ENCODE measurements around the gene PAWR. TPM values are rescaled to one million over a fixed set of nuclear protein-coding genes. Genes with fewer than 3 reads are reported as not detected.
A peak's percentile ranks its signal among the peaks of the same experiment; 100 is the strongest.
"Not testable (repeated sequence)": the region's sequence is repeated elsewhere in the genome, so short reads cannot be mapped to it uniquely, and the experiment has no call there.

The PAWR gene
- total RNA-seq, 1 experiment from 2014 or later, result 55.3 TPM

DNA sequence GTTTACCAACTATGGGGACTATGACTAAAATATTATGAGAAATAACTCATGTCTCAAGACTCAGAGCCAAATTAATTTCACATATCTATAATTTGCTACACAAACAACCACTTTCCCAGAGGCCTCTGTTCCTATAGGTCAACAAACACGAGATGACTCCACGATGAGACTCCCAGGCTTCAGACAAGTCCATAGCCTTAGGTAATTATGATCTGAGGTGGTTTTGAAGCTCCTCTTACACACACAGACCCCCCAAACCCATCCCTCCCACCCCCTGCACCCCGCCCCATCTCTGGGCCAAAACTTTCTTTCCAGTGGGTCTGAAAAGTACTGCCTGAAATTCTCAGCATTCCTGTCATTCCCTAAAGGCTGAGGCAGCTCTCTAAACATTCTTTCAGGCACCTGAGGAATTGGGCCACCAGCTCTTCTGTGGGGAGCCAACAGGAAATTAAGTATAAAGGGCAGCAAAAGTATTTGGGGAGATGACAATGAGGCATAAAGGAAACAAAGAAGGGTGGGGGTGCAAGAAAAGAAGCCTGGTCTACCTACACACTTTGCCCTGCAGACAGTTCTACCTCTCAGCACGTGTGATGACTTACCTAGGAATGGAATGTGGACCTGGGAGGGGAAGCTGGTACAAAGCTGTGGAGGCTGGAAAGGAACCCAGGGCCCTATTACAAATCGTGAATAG lies 143.6 kb downstream of the PAWR start:
- no peak overlapping the region for H3K4me3 ChIP-seq (ENCODE audit: low read depth, low read length, poor library complexity, severe bottlenecking)
- no peaks in the 10 kb centered on the region for H3K4me1 ChIP-seq (ENCODE audit: insufficient read depth, low read length, poor library complexity, severe bottlenecking)
- CTCF ChIA-PET, result interaction anchor here (0.5 kb wide), 1 partner anchor 22 kb away, joined by 3 read pairs; no protein-coding TSS in a partner anchor
- H3K36me3 ChIP-seq (ENCODE audit: insufficient read depth, low read length, poor library complexity, severe bottlenecking), result no peaks in the 10 kb centered on the region
- BruUV-seq (replicated peaks), result no TSS peak
- intact Hi-C loops (cut with micrococcal nuclease; ENCODE audit: unreplicated experiment), result no loop called here
- DNase-seq (ENCODE audit: low spot score), result peak; percentile 9
- H3K27ac ChIP-seq (ENCODE audit: low read depth, low read length, poor library complexity, severe bottlenecking), result no peak overlapping the region
- POLR2A ChIA-PET (ENCODE audit: low non-redundant PET), result no interaction called here
- no peak for TF ChIP-seq EZH2 (IDR thresholded peaks at IDR 0.05; ENCODE audit: borderline replicate concordance, low read depth, low read length, poor library complexity, severe bottlenecking)
- TF ChIP-seq, protein P1, sequence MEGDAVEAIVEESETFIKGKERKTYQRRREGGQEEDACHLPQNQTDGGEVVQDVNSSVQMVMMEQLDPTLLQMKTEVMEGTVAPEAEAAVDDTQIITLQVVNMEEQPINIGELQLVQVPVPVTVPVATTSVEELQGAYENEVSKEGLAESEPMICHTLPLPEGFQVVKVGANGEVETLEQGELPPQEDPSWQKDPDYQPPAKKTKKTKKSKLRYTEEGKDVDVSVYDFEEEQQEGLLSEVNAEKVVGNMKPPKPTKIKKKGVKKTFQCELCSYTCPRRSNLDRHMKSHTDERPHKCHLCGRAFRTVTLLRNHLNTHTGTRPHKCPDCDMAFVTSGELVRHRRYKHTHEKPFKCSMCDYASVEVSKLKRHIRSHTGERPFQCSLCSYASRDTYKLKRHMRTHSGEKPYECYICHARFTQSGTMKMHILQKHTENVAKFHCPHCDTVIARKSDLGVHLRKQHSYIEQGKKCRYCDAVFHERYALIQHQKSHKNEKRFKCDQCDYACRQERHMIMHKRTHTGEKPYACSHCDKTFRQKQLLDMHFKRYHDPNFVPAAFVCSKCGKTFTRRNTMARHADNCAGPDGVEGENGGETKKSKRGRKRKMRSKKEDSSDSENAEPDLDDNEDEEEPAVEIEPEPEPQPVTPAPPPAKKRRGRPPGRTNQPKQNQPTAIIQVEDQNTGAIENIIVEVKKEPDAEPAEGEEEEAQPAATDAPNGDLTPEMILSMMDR (conservative IDR thresholded peaks at IDR 0.05; ENCODE audit: low read depth, low read length), result no peak
- H3K27me3 ChIP-seq (replicated peaks; ENCODE audit: insufficient read depth, low read depth, low read length, poor library complexity), result no peaks in the 10 kb centered on the region
- no peaks in the 10 kb centered on the region for H3K9me3 ChIP-seq (ENCODE audit: low read depth, low read length, poor library complexity, severe bottlenecking)

DNA sequence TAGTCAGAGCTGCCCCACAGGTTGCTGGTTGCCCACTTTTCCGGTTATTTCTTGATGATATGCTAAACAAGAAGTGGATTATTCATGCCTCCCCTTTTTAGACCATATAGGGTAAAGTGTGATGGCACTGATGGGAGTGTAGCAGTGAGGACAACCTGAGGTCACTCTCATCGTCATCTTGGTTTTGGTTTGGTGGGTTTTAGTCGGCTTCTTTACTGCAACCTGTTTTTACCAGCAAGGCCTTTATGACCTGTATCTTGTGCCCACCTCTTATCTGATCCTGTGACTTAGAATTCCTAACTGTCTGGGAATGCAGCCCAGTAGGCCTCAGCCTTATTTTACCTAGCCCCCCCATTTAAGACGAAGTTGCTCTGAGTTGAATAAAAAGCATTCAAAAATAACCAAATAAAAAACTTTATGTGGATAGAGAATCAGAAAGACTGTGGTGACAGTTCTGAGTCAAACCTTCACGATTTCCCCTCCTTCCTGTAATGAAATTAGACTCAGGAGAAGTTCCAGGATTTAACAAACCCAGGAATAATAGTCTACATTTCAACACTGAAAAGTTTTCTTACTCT lies 144.2 kb downstream of the PAWR start:
- POLR2A ChIA-PET (ENCODE audit: low non-redundant PET), result no interaction called here
- no TSS peak for BruUV-seq (replicated peaks)
- CTCF ChIA-PET, result no interaction called here
- H3K4me3 ChIP-seq (ENCODE audit: low read depth, low read length, poor library complexity, severe bottlenecking), result no peak overlapping the region
- no peak for DNase-seq (ENCODE audit: low spot score)
- H3K27ac ChIP-seq (ENCODE audit: low read depth, low read length, poor library complexity, severe bottlenecking), result no peak overlapping the region
- no peaks in the 10 kb centered on the region for H3K36me3 ChIP-seq (ENCODE audit: insufficient read depth, low read length, poor library complexity, severe bottlenecking)
- H3K9me3 ChIP-seq (ENCODE audit: low read depth, low read length, poor library complexity, severe bottlenecking), result no peaks in the 10 kb centered on the region
- intact Hi-C loops (cut with micrococcal nuclease; ENCODE audit: unreplicated experiment), result no loop called here
- H3K27me3 ChIP-seq (replicated peaks; ENCODE audit: insufficient read depth, low read depth, low read length, poor library complexity), result no peaks in the 10 kb centered on the region
- H3K4me1 ChIP-seq (ENCODE audit: insufficient read depth, low read length, poor library complexity, severe bottlenecking), result no peaks in the 10 kb centered on the region
- TF ChIP-seq EZH2 (IDR thresholded peaks at IDR 0.05; ENCODE audit: borderline replicate concordance, low read depth, low read length, poor library complexity, severe bottlenecking), result no peak
- TF ChIP-seq, protein P1 (conservative IDR thresholded peaks at IDR 0.05; ENCODE audit: low read depth, low read length), result no peak

DNA sequence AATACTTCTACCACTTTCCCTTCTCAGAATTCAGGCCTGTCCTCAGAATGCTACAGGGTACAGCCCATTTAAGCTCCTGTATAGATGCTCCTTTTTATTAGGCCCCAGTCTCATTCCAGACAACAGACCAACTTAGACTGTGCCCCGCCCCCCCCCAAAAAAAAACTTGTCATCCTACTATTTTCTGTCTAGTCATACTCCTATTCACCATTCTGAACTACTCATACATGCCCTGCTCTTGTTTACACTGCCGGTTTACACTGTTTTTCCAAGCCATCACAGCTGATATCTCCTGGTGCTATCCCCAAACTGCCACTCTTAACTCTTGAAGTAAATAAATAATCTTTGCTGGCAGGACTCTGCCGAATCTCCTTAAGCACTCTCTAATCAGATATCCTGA lies 146.3 kb downstream of the PAWR start:
- H3K4me3 ChIP-seq (ENCODE audit: low read depth, low read length, poor library complexity, severe bottlenecking); H3K4me1 ChIP-seq (ENCODE audit: insufficient read depth, low read length, poor library complexity, severe bottlenecking); CTCF ChIA-PET; BruUV-seq (replicated peaks); H3K36me3 ChIP-seq (ENCODE audit: insufficient read depth, low read length, poor library complexity, severe bottlenecking); DNase-seq (ENCODE audit: low spot score); H3K27me3 ChIP-seq (replicated peaks; ENCODE audit: insufficient read depth, low read depth, low read length, poor library complexity); H3K27ac ChIP-seq (ENCODE audit: low read depth, low read length, poor library complexity, severe bottlenecking); intact Hi-C loops (cut with micrococcal nuclease; ENCODE audit: unreplicated experiment); POLR2A ChIA-PET (ENCODE audit: low non-redundant PET); H3K9me3 ChIP-seq (ENCODE audit: low read depth, low read length, poor library complexity, severe bottlenecking): not testable (repeated sequence)

DNA sequence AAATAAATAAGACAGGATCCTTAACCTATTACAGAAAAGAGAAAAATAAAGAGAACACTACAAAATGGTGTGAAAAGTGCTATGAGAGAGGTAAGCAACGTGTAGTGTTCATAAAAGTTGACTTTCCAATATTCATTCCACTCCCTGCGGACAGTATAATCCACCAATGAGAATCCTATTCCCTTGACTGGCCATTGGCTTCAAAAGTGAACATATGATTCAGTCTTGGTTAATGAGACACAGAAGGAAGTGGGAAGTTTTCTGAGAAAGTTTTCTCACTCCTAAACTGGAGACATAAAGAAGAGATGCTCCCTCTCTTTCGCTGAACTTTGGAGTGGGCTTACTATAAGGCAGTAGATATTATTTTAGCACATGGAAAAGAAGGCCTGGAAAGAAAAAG lies 153.1 kb downstream of the PAWR start:
- Histone ChIP-seq H3K4me1 (ENCODE audit: insufficient read depth, low read length, poor library complexity, severe bottlenecking) (no peaks in the 10 kb centered on the region), H3K27ac (ENCODE audit: low read depth, low read length, poor library complexity, severe bottlenecking) (no peak overlapping the region), H3K4me3 (ENCODE audit: low read depth, low read length, poor library complexity, severe bottlenecking) (no peak overlapping the region), H3K9me3 (ENCODE audit: low read depth, low read length, poor library complexity, severe bottlenecking) (no peaks in the 10 kb centered on the region), H3K27me3 (replicated peaks; ENCODE audit: insufficient read depth, low read depth, low read length, poor library complexity) (no peaks in the 10 kb centered on the region), H3K36me3 (ENCODE audit: insufficient read depth, low read length, poor library complexity, severe bottlenecking) (no peaks in the 10 kb centered on the region)
- no peak for DNase-seq (ENCODE audit: low spot score)
- ChIA-PET CTCF (no interaction called here), POLR2A (ENCODE audit: low non-redundant PET) (no interaction called here)
- intact Hi-C loops (cut with micrococcal nuclease; ENCODE audit: unreplicated experiment), result no loop called here
- BruUV-seq (replicated peaks), result no TSS peak
- TF ChIP-seq, protein P1 (conservative IDR thresholded peaks at IDR 0.05; ENCODE audit: low read depth, low read length), result no peak
- no peak for TF ChIP-seq EZH2 (IDR thresholded peaks at IDR 0.05; ENCODE audit: borderline replicate concordance, low read depth, low read length, poor library complexity, severe bottlenecking)

Data from A673 (cell line).